GM12801 (cell line): Measurements from ENCODE around the gene HECTD1.

ENCODE experiments used
- CTCF ChIP-seq: IDR thresholded peaks from one replicate; pipeline ENCODE4 v1.5.1; 2011; ENCODE audit warnings: control low read depth; ENCODE audit not compliant: insufficient read length; ENCODE audit errors: extremely low read depth

Gene HECTD1

GRCh38 chr14:31251028-31251958 lies 43.7 kb upstream of the HECTD1 start:
- TF ChIP-seq CTCF = no peak

- TF ChIP-seq CTCF = no peak
Measured at GRCh38 chr14:31244626-31245025, 37.0 kb upstream of the HECTD1 start.

GRCh38 chr14:31243860-31244259 lies 36.3 kb upstream of the HECTD1 start:
- no peak for TF ChIP-seq CTCF

- no peak for TF ChIP-seq CTCF
Measured at GRCh38 chr14:31241450-31242114, 34.0 kb upstream of the HECTD1 start.

- TF ChIP-seq CTCF = no peak
Measured at GRCh38 chr14:31239741-31240140, 32.1 kb upstream of the HECTD1 start.

- no peak for TF ChIP-seq CTCF
Measured at GRCh38 chr14:31235462-31235861, 27.9 kb upstream of the HECTD1 start.

- TF ChIP-seq CTCF = no peak
Measured at GRCh38 chr14:31232081-31232480, 24.5 kb upstream of the HECTD1 start.
